ENCODE results near the gene NMNAT1.
"Not testable (repeated sequence)": the region's sequence is repeated elsewhere in the genome, so short reads cannot be mapped to it uniquely, and the experiment has no call there.

The NMNAT1 gene

DNA sequence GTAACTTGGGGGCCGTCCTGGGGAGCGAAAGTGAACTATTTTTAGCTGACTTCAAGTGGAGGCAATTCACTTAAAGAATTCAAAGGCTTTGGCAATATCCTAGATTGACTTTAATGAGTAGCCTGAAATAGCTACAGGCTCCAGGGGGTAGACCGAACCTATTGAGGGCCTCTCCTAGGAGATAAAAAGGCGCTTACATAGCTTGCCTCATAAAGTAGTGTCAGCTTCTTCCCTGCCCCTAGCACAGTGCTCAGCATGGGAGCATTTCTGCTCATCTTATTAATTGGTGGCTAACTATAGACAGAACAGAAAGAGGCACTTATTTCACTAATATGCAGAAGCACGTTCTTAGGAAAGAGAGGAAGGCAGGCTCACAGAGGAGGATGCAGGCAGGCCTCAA, 20.9 kb upstream of the NMNAT1 start:
- no peak for DNase-seq

DNA sequence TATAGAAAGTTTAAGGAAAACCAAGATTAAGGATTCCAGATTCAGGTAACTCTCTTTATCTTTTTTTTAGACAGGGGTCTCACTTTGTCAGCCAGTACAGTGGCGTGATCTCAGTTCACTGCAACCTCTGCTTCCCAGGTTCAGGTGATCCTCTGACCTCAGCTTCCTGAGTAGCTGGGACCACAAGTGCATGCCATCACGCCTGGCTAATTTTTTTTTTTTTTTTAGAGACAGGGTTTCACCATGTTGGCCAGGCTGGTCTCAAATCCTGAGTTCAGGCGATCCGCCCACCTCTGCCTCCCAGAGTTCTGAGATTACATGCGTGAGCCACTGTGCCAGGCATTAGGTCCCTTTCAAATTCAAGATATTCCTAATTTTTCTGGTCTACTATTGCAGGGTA, 16.0 kb upstream of the NMNAT1 start:
- DNase-seq, result no peak

DNA sequence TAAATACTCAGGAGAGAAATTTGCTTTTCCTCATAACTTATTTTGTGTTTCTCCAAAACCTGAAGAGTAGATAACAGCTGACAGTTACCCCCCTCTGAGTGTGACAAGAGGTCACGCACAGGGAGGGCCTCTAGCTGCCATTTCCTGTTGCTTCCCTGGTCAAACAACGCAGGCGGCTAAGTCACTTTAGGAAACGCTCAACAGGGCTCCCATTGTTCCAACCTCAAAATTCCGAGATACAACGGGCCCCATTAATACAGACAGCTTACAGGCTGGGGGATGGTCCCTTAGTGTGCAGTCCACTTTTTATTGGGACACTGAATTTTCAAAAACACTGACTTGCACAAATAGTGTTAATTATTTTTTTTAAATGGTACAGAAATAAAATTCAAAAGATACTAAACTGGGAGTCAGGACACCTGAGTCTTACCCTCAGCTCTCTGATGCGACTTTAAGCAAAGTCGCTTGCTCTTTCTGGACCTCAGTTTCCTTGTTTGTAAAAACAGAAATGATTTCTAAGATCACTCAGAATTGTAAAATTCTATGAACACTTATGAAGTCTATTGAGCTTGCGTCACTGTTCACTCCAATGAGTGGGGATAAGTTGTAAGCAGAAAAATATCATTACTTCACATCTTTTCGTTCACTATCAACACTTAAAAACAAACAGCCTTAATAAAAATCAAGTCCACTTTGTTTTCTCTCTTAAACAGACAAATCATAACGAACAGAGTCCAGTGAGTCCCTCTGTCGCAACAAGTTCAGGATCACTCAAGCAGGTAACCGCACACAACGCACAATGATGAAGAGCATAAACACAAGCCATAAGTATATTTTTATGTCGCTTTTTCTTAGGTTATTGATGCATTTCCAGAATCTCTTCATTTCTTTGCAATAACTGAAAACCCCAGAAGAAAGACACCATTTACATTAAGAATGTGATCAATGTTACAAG, 13.6 kb upstream of the NMNAT1 start:
- DNase-seq, result no peak

DNA sequence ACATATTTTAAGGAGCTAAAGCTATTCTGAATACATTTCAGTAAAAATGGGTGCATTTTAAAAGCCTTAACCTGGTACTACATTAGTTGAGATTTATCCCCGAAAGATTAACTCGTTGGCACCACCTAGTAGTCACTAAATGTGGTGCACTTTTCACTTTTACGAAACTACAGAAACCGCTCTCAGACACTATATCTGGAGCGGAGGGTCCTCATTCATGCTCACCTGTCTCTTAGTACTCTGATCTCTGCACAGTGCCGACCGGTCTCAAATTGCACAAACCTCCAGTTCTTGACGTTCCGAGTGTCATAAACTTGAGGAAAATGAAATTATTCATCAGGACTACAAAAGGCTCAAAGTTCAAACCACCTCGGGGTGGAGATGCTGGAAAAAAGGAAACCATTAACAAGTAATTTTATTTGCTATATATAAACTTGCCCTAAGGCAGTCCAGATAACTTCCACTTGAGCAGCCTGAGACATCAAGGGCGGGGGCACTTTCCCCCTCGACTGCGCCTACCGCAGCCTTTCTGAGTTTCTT, 806 bp upstream of the NMNAT1 start:
- DNase-seq, result peak; percentile 74

DNA sequence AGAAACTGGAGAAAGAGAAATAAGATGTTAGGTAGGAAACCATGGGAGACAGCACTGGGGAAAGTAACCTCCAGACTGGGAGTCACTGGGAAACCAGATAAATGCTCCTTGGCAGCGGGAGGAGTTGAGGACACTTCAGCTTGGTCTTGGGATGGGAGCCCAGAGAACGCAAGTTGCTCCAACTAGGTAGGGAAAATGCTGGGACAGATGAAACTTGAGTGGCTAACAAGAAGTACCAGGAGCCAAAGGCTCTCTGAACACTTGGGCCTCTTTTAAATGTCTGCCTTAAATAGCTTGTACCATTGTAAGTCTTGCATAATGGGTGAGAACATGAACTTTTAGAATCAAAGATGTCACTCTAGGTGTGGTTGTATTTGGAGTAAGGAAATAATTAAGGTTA, 3.0 kb downstream of the NMNAT1 start:
- no peak for DNase-seq

DNA sequence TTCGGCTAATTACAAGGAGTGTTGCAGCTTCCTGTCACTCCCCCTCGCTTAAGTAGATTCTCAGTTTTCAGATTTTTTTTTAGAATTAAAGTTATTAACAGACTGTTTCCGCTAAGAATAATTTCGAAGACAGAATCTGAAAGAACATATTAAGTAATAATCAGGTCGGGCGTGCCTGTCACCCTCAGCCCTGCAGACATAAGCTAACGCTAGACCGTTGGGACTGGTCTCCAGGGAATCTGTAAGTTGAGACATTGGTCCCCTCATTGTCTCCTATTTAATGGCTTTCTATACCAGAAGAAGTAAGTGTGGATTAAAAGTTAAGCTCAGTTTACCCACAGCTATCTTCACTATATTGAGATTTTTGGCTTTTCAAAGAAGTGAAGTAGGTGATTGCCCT, 14.5 kb downstream of the NMNAT1 start:
- DNase-seq, result no peak

DNA sequence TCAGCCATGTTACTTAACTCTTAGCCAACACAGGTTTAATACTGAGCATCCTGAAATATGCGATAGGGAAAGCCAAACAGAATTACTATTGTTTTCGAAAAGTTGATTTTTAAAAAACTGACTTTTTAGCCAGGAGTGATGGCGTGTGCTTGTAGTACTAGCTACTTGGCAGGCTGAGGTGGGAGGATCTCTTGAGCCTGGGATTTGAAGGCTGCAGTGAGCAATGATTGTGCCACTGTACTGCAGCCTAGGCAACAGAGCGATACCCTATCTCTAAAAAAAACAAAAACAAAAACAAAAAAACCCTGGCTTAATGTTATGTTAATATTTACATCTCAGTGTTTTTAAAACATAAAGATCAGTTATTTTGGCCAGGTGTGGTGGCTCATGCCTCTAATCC, 16.7 kb downstream of the NMNAT1 start:
- DNase-seq, result no peak

DNA sequence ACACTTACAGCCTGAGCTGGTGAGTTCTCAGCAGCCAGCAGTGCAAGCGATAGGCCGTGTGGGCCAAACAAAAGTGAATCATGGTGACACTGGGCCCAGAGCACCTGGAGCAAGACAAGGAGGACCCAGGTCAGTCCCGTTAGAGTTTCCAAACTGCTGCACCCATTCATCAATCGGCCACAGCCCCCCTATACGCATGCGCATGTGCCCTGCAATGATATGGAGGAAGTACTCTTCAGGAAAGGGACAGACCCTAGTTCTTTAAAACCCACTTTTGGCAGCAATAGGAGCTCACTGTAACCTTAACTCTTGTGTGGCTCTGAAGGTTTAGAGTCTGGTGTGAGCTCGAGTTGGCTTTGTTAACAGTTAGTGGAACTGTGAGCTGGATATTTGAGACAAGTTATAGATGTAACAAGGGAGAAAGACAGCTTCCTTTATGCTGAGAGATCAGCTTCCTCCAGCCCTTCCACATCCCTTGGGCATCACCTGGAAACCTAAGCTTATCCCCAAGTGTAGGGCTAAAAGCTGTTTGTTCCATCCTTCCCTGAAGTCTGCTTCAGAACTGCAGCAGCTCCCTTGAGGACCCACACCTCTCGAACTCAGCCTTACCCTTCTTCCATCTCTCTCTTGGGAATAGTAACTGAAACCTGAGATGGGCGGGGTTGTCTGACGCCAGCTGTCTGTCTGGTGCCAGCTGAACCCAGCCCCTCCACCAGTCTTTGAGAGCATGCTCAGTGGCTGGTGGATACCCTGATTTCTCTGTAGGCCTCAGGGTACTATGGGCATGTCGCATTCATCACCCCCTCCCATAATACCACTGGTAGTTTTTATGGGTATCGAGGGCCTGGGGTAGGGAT, 17.7 kb downstream of the NMNAT1 start:
- no peak for DNase-seq

DNA sequence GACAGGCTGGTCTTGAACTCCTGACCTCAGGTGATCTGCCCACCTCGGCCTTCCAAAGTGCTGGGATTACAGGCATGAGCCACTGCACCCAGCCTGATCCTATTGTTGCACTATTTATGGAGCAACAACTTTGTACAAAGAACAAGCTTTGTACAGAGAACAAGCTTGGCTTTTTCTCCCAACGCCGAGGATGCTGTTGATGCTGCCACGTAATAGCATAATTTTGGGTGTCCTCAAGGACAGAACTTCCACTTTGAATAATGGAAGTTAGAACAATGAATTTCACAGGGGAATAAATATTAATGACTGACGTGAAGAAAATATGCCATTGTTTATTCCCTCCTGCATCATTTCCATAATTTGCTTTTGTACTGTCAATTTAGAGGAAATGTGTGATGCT, 41.0 kb downstream of the NMNAT1 start:
- no peak for DNase-seq

DNA sequence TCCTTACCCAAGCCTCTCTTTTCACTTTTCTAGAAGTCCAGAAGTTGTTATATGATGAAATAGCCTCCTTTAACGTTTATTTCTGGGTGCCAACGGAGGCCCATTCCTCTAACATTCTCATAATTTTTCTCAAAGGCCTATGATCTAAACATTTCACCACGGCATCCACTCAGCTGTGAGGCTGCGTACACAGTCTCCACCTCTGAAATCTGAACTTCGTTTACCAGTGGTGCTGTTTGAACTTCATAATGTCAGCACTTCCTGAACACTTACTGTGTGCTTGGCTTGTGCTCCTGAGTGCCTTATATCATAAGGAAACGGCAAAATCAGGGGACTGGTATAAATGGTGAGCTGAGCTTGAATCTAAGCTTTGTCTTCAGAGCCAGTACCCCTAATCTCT, 41.7 kb downstream of the NMNAT1 start:
- no peak for DNase-seq

DNA sequence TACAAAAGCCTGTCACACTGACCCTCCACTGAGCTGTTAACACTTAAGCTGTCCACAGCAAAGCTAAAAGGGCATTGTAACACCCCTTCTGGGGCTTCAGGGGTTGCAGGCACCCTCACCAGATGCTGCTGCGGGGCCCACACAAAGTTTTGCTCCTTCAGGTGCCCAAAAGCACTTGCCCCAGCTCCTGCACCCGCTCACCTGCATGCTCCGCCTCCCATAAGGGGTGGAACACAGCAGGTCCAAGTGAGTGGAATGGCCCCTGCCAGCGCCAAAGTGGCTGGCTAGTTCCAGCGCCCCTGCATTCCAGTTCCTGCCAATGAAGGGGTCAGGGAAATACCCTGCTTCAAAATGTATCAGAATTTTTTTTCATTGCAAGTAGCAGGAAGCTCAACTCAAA, 46.5 kb downstream of the NMNAT1 start:
- DNase-seq, result no peak

DNA sequence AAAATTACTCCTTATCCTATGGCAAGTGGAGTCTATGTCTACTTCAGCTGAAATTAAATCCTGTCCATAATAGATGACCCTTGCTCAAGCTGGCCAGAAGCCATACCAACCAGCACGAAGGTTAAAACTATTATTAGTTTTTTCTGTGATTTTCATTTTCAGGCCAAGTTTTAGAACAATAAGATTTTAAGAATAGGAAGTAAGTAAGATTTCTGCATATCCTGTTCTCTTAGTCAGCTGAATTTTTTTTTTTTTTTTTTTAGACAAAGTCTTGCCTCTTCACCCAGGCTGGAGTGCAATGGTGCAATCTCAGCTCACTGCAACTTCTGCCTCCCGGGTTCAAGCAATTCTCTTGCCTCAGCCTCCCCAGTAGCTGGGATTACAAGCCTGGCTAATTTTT, 47.7 kb downstream of the NMNAT1 start:
- DNase-seq, result no peak

DNA sequence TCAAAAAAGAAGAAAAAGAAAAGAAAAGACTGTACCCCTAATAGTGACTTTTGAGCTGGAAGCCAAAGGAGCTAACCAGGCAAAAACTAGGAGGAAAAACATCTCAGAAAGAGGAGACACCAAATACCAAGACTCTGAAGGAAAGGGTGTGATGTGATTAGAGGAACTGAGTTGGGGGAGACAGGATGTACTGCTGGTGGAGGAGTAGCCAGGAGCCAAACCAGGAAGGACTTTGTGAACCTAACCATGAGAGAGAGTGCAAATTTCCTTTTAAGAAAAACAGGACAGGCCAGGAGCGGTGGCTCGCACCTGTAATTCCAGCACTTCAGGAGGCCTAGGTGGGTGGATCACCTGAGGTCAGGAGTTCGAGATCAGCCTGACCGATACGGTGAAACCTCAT, 49.6 kb downstream of the NMNAT1 start:
- DNase-seq, result no peak

DNA sequence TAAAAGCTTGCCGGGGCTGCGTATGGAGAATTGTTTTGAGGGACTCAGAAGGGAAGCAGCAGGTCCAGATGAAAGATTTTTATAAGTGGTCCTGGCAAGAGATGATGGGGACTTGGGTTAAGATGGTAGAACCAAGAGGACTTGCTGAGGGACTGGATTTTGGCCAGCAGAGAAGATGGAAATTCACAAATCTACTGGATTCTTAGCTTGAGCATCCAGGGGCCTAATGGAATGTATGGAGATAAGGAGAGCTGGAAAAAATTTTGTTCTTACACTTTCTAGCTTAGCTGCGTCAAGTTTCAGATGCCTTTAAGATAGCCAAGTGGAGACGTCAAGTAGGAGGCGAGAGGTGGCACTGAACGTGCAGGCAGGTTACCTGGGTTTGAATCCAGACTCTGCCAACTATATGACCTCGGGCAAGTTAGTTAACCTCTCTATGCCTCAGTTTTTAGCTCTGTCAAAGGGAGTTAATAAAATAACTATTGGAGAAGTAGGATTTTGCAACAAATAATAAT, 50.3 kb downstream of the NMNAT1 start:
- DNase-seq, result no peak

DNA sequence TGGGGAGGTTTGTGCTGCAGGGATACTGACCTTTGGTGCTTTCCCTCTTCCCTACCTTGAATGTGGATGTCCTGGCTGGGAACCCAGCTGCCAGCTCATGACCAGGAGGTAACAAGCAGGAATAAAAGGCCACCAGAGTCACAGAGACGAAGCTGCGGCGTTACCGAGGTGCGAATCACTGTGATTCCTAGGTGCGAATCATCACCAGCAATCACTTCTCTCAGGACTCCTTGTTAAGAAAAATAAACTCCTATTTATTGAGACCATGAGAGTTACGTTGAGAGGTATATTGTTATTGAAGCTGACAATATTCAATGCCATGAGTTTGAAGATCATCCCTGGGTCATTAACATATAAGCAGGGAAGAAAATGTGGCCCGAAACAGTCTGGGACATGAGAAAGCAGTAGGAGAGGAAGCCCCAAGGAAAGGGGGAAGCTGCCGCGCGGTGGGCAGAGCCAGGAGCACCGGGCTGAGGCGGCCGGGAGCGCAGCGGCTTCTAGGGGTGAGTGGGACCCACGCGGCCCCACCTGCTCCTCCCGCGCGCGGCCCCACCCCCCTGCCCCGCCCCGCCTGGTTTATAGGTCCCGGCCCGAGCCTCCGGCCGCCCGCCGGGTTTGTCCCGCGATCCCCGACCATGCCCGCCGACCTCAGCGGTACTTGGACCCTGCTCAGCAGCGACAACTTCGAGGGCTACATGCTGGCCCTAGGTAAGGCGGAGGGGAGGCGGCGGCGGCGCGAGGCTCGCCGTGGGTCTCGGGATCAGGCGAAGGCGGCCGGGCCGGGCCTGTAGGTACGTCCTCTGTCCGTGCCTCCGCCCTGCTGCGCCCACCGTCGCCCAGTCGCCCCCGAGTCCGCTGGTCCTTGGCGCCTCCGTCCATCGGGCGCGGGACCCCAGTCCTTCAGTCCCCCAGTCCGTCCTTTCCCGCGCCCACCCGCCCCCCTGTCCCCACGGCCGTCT, 53.6 kb downstream of the NMNAT1 start, which contains the start of gene RBP7:
RBP7 (plus strand) TSS at position 605 of the 959 bp plus-strand sequence; CDS start at position 636, 31 bp downstream.
- no peak for DNase-seq

DNA sequence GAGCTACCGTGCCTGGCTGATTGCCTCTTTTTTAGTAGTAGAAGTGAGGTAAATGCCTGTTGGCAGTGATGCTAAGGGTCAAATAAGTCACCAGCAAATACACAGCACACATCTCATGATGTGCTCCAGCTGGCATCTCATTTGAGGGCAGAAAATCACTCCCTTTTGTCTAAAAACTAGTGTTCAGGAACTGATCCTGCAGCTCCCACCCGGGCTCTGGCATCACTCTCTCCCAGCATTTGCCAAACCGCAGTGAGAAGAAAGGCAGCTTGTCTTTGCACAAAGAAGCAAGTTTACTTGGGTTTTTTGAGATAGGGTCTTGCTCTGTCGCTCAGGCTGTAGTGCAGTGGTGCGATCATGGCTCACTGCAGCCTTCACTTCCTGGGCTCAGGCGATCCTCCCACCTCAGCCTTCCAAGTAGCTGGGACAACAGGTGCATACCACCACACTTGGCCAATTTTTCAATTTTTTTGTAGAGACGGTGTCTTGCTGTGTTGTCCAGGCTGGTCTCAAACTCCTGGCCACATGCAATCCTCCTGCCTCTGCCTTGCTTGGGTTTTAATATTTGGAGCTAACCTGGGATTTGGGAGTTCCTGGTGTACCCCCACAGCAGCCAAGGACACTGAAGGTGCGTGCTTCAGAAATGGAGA, 57.9 kb downstream of the NMNAT1 start:
- DNase-seq, result no peak

DNA sequence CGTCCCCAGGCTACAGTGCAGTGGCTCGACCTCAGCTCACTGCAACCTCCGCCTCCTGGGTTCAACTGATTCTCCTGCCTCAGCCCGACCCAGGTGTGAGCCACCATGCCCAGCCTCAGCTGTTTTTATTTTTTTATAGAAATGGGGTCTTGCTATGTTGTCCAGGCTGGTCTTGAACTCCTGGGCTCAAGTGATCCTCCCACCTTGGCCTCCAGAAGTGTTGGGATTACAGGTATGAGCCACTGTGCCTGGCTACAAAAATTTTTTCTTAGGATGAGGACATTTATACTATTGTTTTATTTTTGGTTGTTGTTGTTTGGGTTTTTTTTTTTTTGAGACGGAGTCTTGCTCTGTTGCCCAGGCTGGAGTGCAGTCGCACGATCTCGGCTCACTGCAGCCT, 62.0 kb downstream of the NMNAT1 start:
- DNase-seq, result not testable (repeated sequence)

DNA sequence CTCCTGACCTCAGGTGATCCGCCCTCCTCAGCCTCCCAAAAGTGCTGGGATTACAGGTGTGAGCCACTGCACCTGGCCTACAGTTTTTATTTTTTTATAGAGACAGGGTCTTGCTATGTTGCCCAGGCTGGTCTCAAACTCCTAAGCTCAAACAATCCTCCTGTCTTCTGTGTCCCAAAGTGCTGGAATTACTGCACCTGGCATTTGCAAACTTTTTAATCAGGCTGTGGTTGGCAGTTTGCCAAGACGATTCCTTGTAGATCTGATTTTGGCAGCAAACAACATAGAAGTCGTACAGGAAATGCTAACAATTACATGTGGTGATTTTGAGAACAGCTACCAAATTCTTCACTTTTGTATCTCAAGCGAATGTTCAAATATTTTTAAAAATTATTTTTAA, 63.9 kb downstream of the NMNAT1 start:
- DNase-seq, result no peak

DNA sequence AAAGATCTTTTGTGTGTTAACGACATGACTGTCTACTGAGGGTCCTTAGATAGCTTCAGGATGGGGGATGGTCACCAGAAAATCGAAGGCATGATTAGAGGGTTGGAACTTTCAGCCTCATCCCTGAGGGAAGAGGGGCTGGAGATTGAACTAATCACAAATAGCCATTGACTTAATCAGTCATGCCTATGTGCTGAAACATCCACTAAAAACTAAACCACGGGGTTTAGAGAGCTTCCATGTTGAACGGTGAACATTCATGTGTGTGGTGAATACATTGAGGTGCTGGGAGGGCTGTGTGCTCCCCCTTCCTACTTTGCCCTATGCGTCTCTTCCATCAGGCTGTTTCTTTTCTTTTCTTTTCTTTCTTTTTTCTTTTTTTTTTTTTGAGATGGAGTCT, 70.7 kb downstream of the NMNAT1 start:
- DNase-seq, result no peak

DNA sequence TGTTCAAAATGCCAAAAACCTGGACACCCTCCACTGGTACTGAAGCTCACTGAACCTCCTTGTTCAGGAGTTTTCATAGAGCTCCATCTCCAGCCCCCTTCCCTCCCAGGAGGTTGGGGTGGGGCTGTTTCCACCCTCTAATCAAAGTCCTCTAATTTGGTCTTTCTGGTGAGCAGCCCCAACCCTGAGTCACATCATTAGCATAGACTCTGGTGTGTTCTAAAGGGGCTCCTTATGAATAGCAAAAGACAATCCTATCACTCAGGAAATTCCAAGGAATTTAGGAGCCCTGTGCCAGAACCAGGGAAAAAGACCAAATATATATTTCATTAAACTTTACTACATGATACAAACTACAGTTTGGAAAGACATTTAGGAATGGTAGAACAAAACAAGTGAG, 76.3 kb downstream of the NMNAT1 start:
- DNase-seq, result no peak

DNA sequence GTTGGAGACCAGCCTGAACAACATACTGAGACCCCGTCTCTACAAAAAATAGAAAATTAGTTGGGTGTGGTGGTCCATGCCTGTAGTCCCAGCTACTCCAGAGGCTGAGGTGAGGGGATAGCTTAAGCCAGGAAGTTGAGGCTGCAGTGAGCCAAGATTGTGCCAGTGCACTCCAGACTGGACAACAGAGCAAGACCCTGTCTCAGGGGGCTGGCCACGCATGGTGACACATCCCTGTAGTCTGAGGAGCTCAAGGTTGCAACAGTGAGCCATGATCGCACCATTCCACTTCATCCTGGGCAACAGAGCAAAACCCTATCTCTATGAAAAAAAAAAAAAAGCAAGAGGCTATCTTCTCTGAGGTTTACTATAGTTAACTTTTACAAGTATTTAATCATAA, 76.8 kb downstream of the NMNAT1 start:
- no peak for DNase-seq

DNA sequence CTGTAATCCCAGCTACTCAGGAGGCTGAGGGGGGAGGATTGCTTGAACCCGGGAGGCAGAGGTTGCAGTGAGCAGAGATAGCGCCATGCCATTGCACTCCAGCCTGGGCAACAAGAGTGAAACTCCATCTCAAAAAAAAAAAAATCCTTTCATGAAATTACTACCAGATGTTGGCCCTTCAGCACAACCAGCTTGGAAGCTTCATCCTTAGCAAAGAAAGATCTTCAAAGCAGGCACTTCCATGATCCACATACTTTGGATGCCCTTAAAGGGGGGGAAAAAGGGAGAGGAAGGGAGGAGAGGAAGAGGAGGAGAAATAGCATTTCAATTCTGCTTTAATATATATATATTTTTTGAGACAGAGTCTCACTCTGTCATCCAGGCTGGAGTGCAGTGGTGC, 77.4 kb downstream of the NMNAT1 start:
- not testable (repeated sequence) for DNase-seq
